Astrocyte (in vitro differentiated cells and primary cell): ENCODE results near the gene ZNF780A. TPM values are rescaled to one million over a fixed set of nuclear protein-coding genes. Genes with fewer than 3 reads are reported as not detected.

Experiments used
- DNase-seq: peaks from one replicate; pipeline ENCODE4 v3.0.0-alpha.2; 2010; ENCODE audit warnings: low read depth
- FAIRE-seq: peaks from 2 replicates; lab custom pipeline; 2011; peaks lifted over from hg19 to GRCh38; lab: Jason Lieb, UNC
- H2AFZ ChIP-seq: 2 replicates; pipeline ENCODE4 v1.6.0; 2012; ENCODE audit warnings: low read depth, low read length, inconsistent platforms
- H3K27ac ChIP-seq: 2 replicates; pipeline ENCODE4 v1.5.1; 2011; ENCODE audit warnings: low read depth, low read length, inconsistent platforms
- H3K27me3 ChIP-seq: 2 replicates; pipeline ENCODE4 v1.6.0; 2011; ENCODE audit warnings: low read length, inconsistent platforms; ENCODE audit not compliant: insufficient read depth
- H3K36me3 ChIP-seq: 2 replicates; pipeline ENCODE4 v1.5.1; 2011; ENCODE audit warnings: low read length, inconsistent platforms; ENCODE audit not compliant: insufficient read depth
- H3K4me1 ChIP-seq: 2 replicates; pipeline ENCODE4 v1.5.1; 2011; ENCODE audit warnings: low read length, inconsistent platforms; ENCODE audit not compliant: insufficient read depth
- H3K4me2 ChIP-seq: 2 replicates; pipeline ENCODE4 v1.6.0; 2012; ENCODE audit warnings: low read length, inconsistent platforms
- H3K4me3 ChIP-seq: 2 replicates; pipeline ENCODE4 v1.5.1; 2011; ENCODE audit warnings: low read depth, mild to moderate bottlenecking, low read length, inconsistent platforms; ENCODE audit not compliant: insufficient read depth
- H3K79me2 ChIP-seq: 2 replicates; pipeline ENCODE4 v1.6.0; 2012; ENCODE audit warnings: mild to moderate bottlenecking, low read length, inconsistent platforms; ENCODE audit not compliant: insufficient read depth
- H3K9ac ChIP-seq: 2 replicates; pipeline ENCODE4 v1.6.0; 2012; ENCODE audit warnings: mild to moderate bottlenecking, low read length, inconsistent platforms
- H3K9me3 ChIP-seq: 2 replicates; pipeline ENCODE4 v1.5.1; 2012; ENCODE audit warnings: low read depth, mild to moderate bottlenecking, low read length, inconsistent platforms; ENCODE audit not compliant: insufficient read depth
- H4K20me1 ChIP-seq: 2 replicates; pipeline ENCODE4 v1.6.0; 2012; ENCODE audit warnings: low read length, inconsistent platforms; ENCODE audit not compliant: insufficient read depth
- H3K27ac Mint-ChIP-seq: one replicate; pipeline ENCODE4 v1.8.0; 2021; ENCODE audit warnings: mild to moderate bottlenecking, mixed read lengths; ENCODE audit not compliant: unreplicated experiment
- H3K27me3 Mint-ChIP-seq: one replicate; pipeline ENCODE4 v1.8.0; 2021; ENCODE audit warnings: low read depth, mixed read lengths; ENCODE audit not compliant: unreplicated experiment
- H3K36me3 Mint-ChIP-seq: one replicate; pipeline ENCODE4 v1.8.0; 2021; ENCODE audit warnings: low read depth, mixed read lengths; ENCODE audit not compliant: unreplicated experiment
- H3K4me1 Mint-ChIP-seq: one replicate; pipeline ENCODE4 v1.8.0; 2021; ENCODE audit warnings: low read depth, mixed read lengths; ENCODE audit not compliant: unreplicated experiment
- H3K4me3 Mint-ChIP-seq: one replicate; pipeline ENCODE4 v1.8.0; 2021; ENCODE audit warnings: mild to moderate bottlenecking, moderate library complexity, mixed read lengths; ENCODE audit not compliant: unreplicated experiment
- H3K9me3 Mint-ChIP-seq: one replicate; pipeline ENCODE4 v1.8.0; 2021; ENCODE audit warnings: mild to moderate bottlenecking, mixed read lengths; ENCODE audit not compliant: unreplicated experiment
- CTCF ChIP-seq: IDR thresholded peaks from 2 replicates; pipeline ENCODE4 v1.5.1; 2011; ENCODE audit warnings: low read depth, mild to moderate bottlenecking, inconsistent platforms, low read length, moderate library complexity; ENCODE audit not compliant: insufficient read depth
- EZH2 ChIP-seq: IDR thresholded peaks from 2 replicates; pipeline ENCODE4 v1.6.1; 2012; ENCODE audit warnings: mild to moderate bottlenecking, low read length, inconsistent platforms; ENCODE audit not compliant: insufficient read depth
- total RNA-seq: library from RNA; stranded (reverse); gene quantifications from 2 replicates; pipeline ENCODE4 v1.2.1, GENCODE V29; 2021

Gene ZNF780A
- total RNA-seq, 1 donor from 2014 or later: 18.7 TPM

DNA sequence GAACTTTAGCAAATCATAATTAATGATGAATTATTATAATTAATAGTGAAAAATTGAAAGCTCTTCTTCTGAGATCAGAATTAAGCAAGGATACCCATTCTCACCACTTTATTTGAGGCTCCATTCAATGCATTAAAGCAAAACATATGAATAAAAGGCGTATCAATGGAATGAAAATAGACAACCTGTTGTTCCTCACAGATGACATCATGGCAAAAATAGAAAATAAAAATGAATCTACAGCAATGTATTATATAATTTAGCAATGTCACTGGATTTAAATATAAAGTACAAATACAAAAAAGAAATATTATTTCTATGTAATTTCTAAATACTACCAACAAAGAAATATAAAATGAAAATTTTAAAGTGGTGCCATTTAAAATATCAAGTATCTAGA, 11.1 kb upstream of the ZNF780A start:
- Histone ChIP-seq H3K79me2 (no peaks in the 10 kb centered on the region), H4K20me1 (no peaks in the 10 kb centered on the region), H3K4me2 (no peak overlapping the region), H3K36me3 (no peaks in the 10 kb centered on the region), H3K4me3 (no peak overlapping the region), H3K4me1 (no peaks in the 10 kb centered on the region), H3K9ac (no peak overlapping the region), H3K9me3 (no peaks in the 10 kb centered on the region), H3K27me3 (no peaks in the 10 kb centered on the region), H2AFZ (no peak overlapping the region), H3K27ac (no peak overlapping the region)
- DNase-seq (no peak), FAIRE-seq (no peak)
- peaks cover 19% of the 10 kb centered on the region for H3K27me3 Mint-ChIP-seq
- H3K9me3 Mint-ChIP-seq: no peaks in the 10 kb centered on the region
- H3K27ac Mint-ChIP-seq: no peak overlapping the region
- H3K4me1 Mint-ChIP-seq: no peaks in the 10 kb centered on the region
- TF ChIP-seq CTCF: no peak
- no peak for TF ChIP-seq EZH2
- H3K4me3 Mint-ChIP-seq: no peak overlapping the region
- H3K36me3 Mint-ChIP-seq: no peaks in the 10 kb centered on the region

DNA sequence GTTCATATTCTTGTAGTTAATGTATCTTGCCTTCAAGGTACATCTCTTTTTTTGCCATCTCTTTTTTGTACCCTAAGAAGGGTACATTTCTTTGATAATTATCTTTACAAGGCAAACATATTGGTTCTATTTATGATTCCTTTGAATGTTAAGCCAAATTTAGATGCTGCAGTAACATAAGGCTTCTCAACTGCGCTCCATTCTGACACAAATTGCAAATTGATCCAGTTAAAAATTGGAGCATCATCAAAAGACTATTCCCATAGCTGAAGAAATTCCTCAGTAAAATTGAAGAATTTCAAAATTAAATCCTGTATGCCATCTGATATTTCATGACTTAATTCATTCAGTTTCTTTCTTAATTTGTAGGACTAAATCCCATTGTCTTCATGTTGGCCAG, 2.7 kb upstream of the ZNF780A start:
- Mint-ChIP-seq H3K27ac (no peak overlapping the region), H3K4me3 (no peak overlapping the region), H3K4me1 (peaks cover 4% of the 10 kb centered on the region), H3K36me3 (no peaks in the 10 kb centered on the region), H3K27me3 (peaks cover 2% of the 10 kb centered on the region), H3K9me3 (peaks cover 6% of the 10 kb centered on the region)
- Histone ChIP-seq H3K9ac (no peak overlapping the region), H3K4me3 (no peak overlapping the region), H4K20me1 (peaks cover 3% of the 10 kb centered on the region), H3K4me1 (peaks cover 9% of the 10 kb centered on the region), H3K79me2 (peaks cover 18% of the 10 kb centered on the region), H3K36me3 (no peaks in the 10 kb centered on the region), H3K4me2 (no peak overlapping the region), H3K27ac (no peak overlapping the region), H3K27me3 (no peaks in the 10 kb centered on the region), H2AFZ (no peak overlapping the region), H3K9me3 (no peaks in the 10 kb centered on the region)
- DNase-seq (no peak), FAIRE-seq (no peak)
- TF ChIP-seq EZH2 (no peak), CTCF (no peak)

GRCh38 chr19:40091205-40092129, 724 bp upstream of the ZNF780A start:
- no peak for FAIRE-seq

More at GRCh38 chr19:40091205-40092129, 724 bp upstream of the ZNF780A start:
- peak overlapping the region; percentile 99 for H3K4me3 Mint-ChIP-seq
- peak overlapping the region; percentile 90 for H3K9ac ChIP-seq
- H3K27ac Mint-ChIP-seq: peak overlapping the region; percentile 97
- H3K4me1 Mint-ChIP-seq: peaks cover 4% of the 10 kb centered on the region
- H3K9me3 Mint-ChIP-seq: peaks cover 6% of the 10 kb centered on the region
- peak overlapping the region; percentile 73 for H3K27ac ChIP-seq
- H3K4me2 ChIP-seq: peak overlapping the region; percentile 97
- H3K4me3 ChIP-seq: peak overlapping the region; percentile 82
- peaks cover 2% of the 10 kb centered on the region for H3K27me3 Mint-ChIP-seq
- TF ChIP-seq CTCF (no peak), EZH2 (no peak)
- DNase-seq: no peak
- H3K9me3 ChIP-seq: no peaks in the 10 kb centered on the region
- peaks cover 9% of the 10 kb centered on the region for H3K4me1 ChIP-seq
- peak overlapping the region; percentile 97 for H2AFZ ChIP-seq
- H3K36me3 Mint-ChIP-seq: no peaks in the 10 kb centered on the region
- no peaks in the 10 kb centered on the region for H3K36me3 ChIP-seq
- H3K79me2 ChIP-seq: peaks cover 27% of the 10 kb centered on the region
- no peaks in the 10 kb centered on the region for H3K27me3 ChIP-seq
- peaks cover 8% of the 10 kb centered on the region for H4K20me1 ChIP-seq
